ENCODE data around the gene KANK4. TPM values are rescaled to one million over a fixed set of nuclear protein-coding genes. Genes with fewer than 3 reads are reported as not detected.

Gene KANK4
- total and polyA plus RNA-seq, 2 of the 8 experiments (the other 6 are each of a cell fraction or from before 2014, with no cell fraction given) = 0.22 to 0.26 TPM

- FAIRE-seq (no peak), DNase-seq (ENCODE audit: low read depth in 1 of 2, low spot score in 2 of 2) (no peak)
- H2BK15ac ChIP-seq (ENCODE audit: low read length) = no peak overlapping the region
- peaks cover 2% of the 10 kb centered on the region; the same call in 1 of the 2 replicates for H3K23me2 ChIP-seq (ENCODE audit: low read depth, low read length)
- no peak overlapping the region for H3K4me3 ChIP-seq (ENCODE audit: extremely low read depth in 1 of 4, insufficient read depth in 2 of 4, low read depth in 3 of 4, low read length in 4 of 4)
- no peaks in the 10 kb centered on the region for H4K20me1 ChIP-seq (replicated peaks in 1 of 2; ENCODE audit: control insufficient read depth in 1 of 2, insufficient read depth in 2 of 2, low read length in 2 of 2)
- no peak overlapping the region for H4K91ac ChIP-seq (replicated peaks; ENCODE audit: insufficient read length, low read length)
- H3K4ac ChIP-seq (replicated peaks; ENCODE audit: insufficient read length, low read depth, low read length) = no peak overlapping the region
- H2AFZ ChIP-seq (ENCODE audit: low read length) = no peak overlapping the region
- no peaks in the 10 kb centered on the region for H3K36me3 ChIP-seq (ENCODE audit: control insufficient read depth in 2 of 4, insufficient read depth in 4 of 4, low read length in 3 of 4)
- no peak overlapping the region for H2BK120ac ChIP-seq (replicated peaks; ENCODE audit: low read depth, low read length)
- no peaks in the 10 kb centered on the region for H3K79me1 ChIP-seq (ENCODE audit: low read depth, low read length)
- H3K18ac ChIP-seq (ENCODE audit: extremely low read depth, low read length) = no peak overlapping the region
- H3K4me2 ChIP-seq (ENCODE audit: insufficient read depth in 1 of 2, low read depth in 2 of 2, low read length in 2 of 2) = no peak overlapping the region
- no peak for TF ChIP-seq TBP (IDR thresholded peaks at IDR 0.05; ENCODE audit: low read depth, low read length)
- TF ChIP-seq CTCF (IDR thresholded peaks at IDR 0.05; ENCODE audit: control extremely low read depth in 1 of 3, insufficient read depth in 1 of 3, low read depth in 1 of 3, low read length in 3 of 3) = peak in 1 of 3 experiments; percentile 43; a peak in 1 of 4 replicates
- no peak overlapping the region for H3K27ac ChIP-seq (ENCODE audit: low read depth, low read length)
- POLR2A ChIA-PET (ENCODE audit: partially characterized antibody) = interaction anchor here (0.5 kb wide), 1 partner anchor 9 kb away, joined by 6 read pairs; no protein-coding TSS in a partner anchor
- CTCF ChIA-PET (ENCODE audit: partially characterized antibody) = interaction anchor here (0.6 to 4.1 kb wide), 11 partner anchors 8 to 1158 kb away, joined by 3 to 19 read pairs (median 4); no protein-coding TSS in a partner anchor
- H4K5ac ChIP-seq (ENCODE audit: insufficient read length, low read depth, low read length) = no peak overlapping the region
- no peak overlapping the region for H3K9ac ChIP-seq (replicated peaks in 1 of 4; ENCODE audit: extremely low read depth in 1 of 4, low read depth in 3 of 4, low read length in 3 of 4)
- H2BK5ac ChIP-seq (ENCODE audit: low read depth, low read length) = no peak overlapping the region
- H3K27me3 ChIP-seq (replicated peaks in 1 of 4; ENCODE audit: control insufficient read depth in 3 of 4, extremely low read depth in 1 of 4, insufficient read depth in 3 of 4, low read length in 3 of 4) = no peaks in the 10 kb centered on the region
- WGBS, 2 experiments (ENCODE audit: extremely low coverage in 1 of 2, insufficient coverage in 1 of 2, insufficient read length in 1 of 2, insufficient replicate concordance in 2 of 2, low coverage in 1 of 2, low lambda C conversion rate in 2 of 2, missing lambda C conversion rate in 1 of 2) = 74% methylated on average over 3 of the region's 3 CpGs; no CpG with 5 or more reads in 1 of the 2 experiments
- no peak overlapping the region for H3K14ac ChIP-seq (ENCODE audit: insufficient read length)
- H4K8ac ChIP-seq (ENCODE audit: extremely low read depth, insufficient read depth, low read length) = no peak overlapping the region; the same call in 1 of the 2 replicates
- no peaks in the 10 kb centered on the region for H3K9me3 ChIP-seq (ENCODE audit: insufficient read depth in 2 of 2, low read depth in 1 of 2, low read length in 1 of 2)
- H3K79me2 ChIP-seq (ENCODE audit: control insufficient read depth in 1 of 2, insufficient read depth in 2 of 2, low read length in 2 of 2) = no peaks in the 10 kb centered on the region
- H3K23ac ChIP-seq (ENCODE audit: insufficient read length) = no peak overlapping the region
- H3K4me1 ChIP-seq (replicated peaks in 1 of 4; ENCODE audit: control insufficient read depth in 3 of 4, insufficient read depth in 4 of 4, low read length in 3 of 4) = peaks cover 0 to 17% (median 6%) of the 10 kb centered on the region in 4 experiments; a peak in 6 of 7 replicates
- H2AK5ac ChIP-seq (ENCODE audit: low read depth, low read length) = no peak overlapping the region
- H2BK20ac ChIP-seq (ENCODE audit: low read length) = no peak overlapping the region
- no peak overlapping the region for H2BK12ac ChIP-seq (ENCODE audit: low read depth, low read length)
- no peak overlapping the region for H3K56ac ChIP-seq (replicated peaks; ENCODE audit: insufficient read length, low read depth, low read length)
Measured at GRCh38 chr1:62335656-62336055, 16.4 kb upstream of the KANK4 start.

Data from H1 (cell line).